GM23248 (cell line): ENCODE measurements around the gene LMF1.

Experiments used
- EZH2 ChIP-seq: fragments of 200-600 bp; sonication (generic); IDR thresholded peaks from 2 replicates; pipeline ENCODE4 v1.6.1; 2018; ENCODE audit warnings: antibody characterized with exemption, mild to moderate bottlenecking; ENCODE audit not compliant: insufficient read depth, poor library complexity, severe bottlenecking
- EZH2phosphoT487 ChIP-seq: fragments of 200-600 bp; sonication (generic); IDR thresholded peaks from 2 replicates; pipeline ENCODE4 v1.6.1; 2018; ENCODE audit warnings: antibody characterized with exemption, moderate library complexity, mild to moderate bottlenecking, low read depth; ENCODE audit not compliant: insufficient read depth

- no peak for TF ChIP-seq EZH2phosphoT487
- TF ChIP-seq EZH2 = no peak
These were observed 101.7 kb downstream of the LMF1 start for GRCh38 chr16:868846-869822.
